Daoy (cell line): Measurements from ENCODE around the gene PIGH. TPM values are rescaled to one million over a fixed set of nuclear protein-coding genes. Genes with fewer than 3 reads are reported as not detected.
A peak's percentile ranks its signal among the peaks of the same experiment; 100 is the strongest.
"Not testable (repeated sequence)": the region's sequence is repeated elsewhere in the genome, so short reads cannot be mapped to it uniquely, and the experiment has no call there.

ENCODE experiments used
- DNase-seq: peaks from one replicate; pipeline ENCODE4 v3.0.0-alpha.2; 2015; ENCODE audit warnings: low read depth
- total RNA-seq: library from RNA; depleted of rRNA; stranded (reverse); fragments of >200 nt; shearing (Covaris generic); gene quantifications from 2 replicates; pipeline ENCODE4 v1.2.3, GENCODE V29; 2014; rRNA removed

The PIGH gene
- 29.4 and 31.4 TPM in 2 replicates for total RNA-seq

- DNase-seq = peak; percentile 96
Observed at GRCh38 chr14:67599698-67600561, at the start of gene PIGH. PIGH (minus strand) TSS chr14:67600268; CDS start chr14:67600203, 65 bp downstream.

GRCh38 chr14:67646131-67646530 is 46.1 kb upstream of the PIGH start:
- DNase-seq = no peak

GRCh38 chr14:67645414-67645813 is 45.3 kb upstream of the PIGH start:
- DNase-seq = no peak

- no peak for DNase-seq
Observed at GRCh38 chr14:67644428-67644827, 44.4 kb upstream of the PIGH start.

- no peak for DNase-seq
Observed at GRCh38 chr14:67643713-67644112, 43.6 kb upstream of the PIGH start.

- no peak for DNase-seq
Observed at GRCh38 chr14:67641902-67642749, 42.1 kb upstream of the PIGH start.

GRCh38 chr14:67641480-67641879 is 41.4 kb upstream of the PIGH start:
- DNase-seq = no peak

- no peak for DNase-seq
Observed at GRCh38 chr14:67638642-67639041, 38.6 kb upstream of the PIGH start.

GRCh38 chr14:67636361-67636919 is 36.4 kb upstream of the PIGH start:
- no peak for DNase-seq

- no peak for DNase-seq
Observed at GRCh38 chr14:67633451-67634147, 33.5 kb upstream of the PIGH start.

GRCh38 chr14:67630938-67631337 is 30.9 kb upstream of the PIGH start:
- DNase-seq = no peak

- DNase-seq = no peak
Observed at GRCh38 chr14:67630186-67630585, 30.1 kb upstream of the PIGH start.

GRCh38 chr14:67627519-67627918 is 27.5 kb upstream of the PIGH start:
- no peak for DNase-seq

GRCh38 chr14:67626131-67626530 is 26.1 kb upstream of the PIGH start:
- not testable (repeated sequence) for DNase-seq

GRCh38 chr14:67623114-67623513 is 23.0 kb upstream of the PIGH start:
- DNase-seq = peak; percentile 33

GRCh38 chr14:67622675-67623074 is 22.6 kb upstream of the PIGH start:
- peak; percentile 86 for DNase-seq

- peak; percentile 37 for DNase-seq
Observed at GRCh38 chr14:67620217-67620785, 20.2 kb upstream of the PIGH start.

- DNase-seq = peak; percentile 97
Observed at GRCh38 chr14:67619446-67620216, 19.6 kb upstream of the PIGH start, which contains the start of gene ARG2. ARG2 (plus strand) TSS chr14:67619920; CDS start chr14:67619978, 58 bp downstream.

- peak; percentile 62 for DNase-seq
Observed at GRCh38 chr14:67618617-67619063, 18.6 kb upstream of the PIGH start.

- DNase-seq = no peak
Observed at GRCh38 chr14:67610491-67610890, 10.4 kb upstream of the PIGH start.
